GM23338 (cell line): Measurements from ENCODE around the gene CIAO2A. TPM values are rescaled to one million over a fixed set of nuclear protein-coding genes. Genes with fewer than 3 reads are reported as not detected.

Experiments used
- ATAC-seq: fragments of 200-7000 bp; cut with Tn5 transposase; 3 replicates; pipeline ENCODE4 v1.9.1; 2020
- DNase-seq: peaks from one replicate; pipeline ENCODE4 v3.0.0-alpha.2; 2015; ENCODE audit warnings: low spot score
- H2AFZ ChIP-seq: fragments of 200-600 bp; sonication (generic); 2 replicates; pipeline ENCODE4 v1.8.0; 2016; ENCODE audit warnings: antibody characterized with exemption, mild to moderate bottlenecking, moderate library complexity
- H3F3A ChIP-seq: fragments of 200-600 bp; sonication (generic); replicated peaks from 2 replicates; pipeline ENCODE4 v1.8.0; 2017; ENCODE audit warnings: antibody characterized with exemption, mixed run types, low read depth
- H3K27ac ChIP-seq: fragments of 200-600 bp; sonication (generic); 2 replicates; pipeline ENCODE4 v1.6.1; 2016; ENCODE audit warnings: low read depth
- H3K27me3 ChIP-seq: fragments of 200-600 bp; sonication (generic); 2 replicates; pipeline ENCODE4 v1.8.0; 2016; ENCODE audit warnings: mild to moderate bottlenecking, mixed run types, moderate library complexity; ENCODE audit not compliant: insufficient read depth
- H3K36me3 ChIP-seq: fragments of 200-600 bp; sonication (generic); 2 replicates; pipeline ENCODE4 v1.8.0; 2016; ENCODE audit warnings: mild to moderate bottlenecking; ENCODE audit not compliant: insufficient read depth
- H3K4me1 ChIP-seq: fragments of 200-600 bp; sonication (generic); 2 replicates; pipeline ENCODE4 v1.8.0; 2016; ENCODE audit warnings: mild to moderate bottlenecking, moderate library complexity; ENCODE audit not compliant: insufficient read depth
- H3K4me2 ChIP-seq: fragments of 200-600 bp; sonication (generic); 2 replicates; pipeline ENCODE4 v1.7.1; 2017; ENCODE audit warnings: mixed run types
- H3K4me3 ChIP-seq: fragments of 200-600 bp; sonication (generic); 2 replicates; pipeline ENCODE4 v1.6.1; 2016; ENCODE audit warnings: mixed run types
- H3K79me2 ChIP-seq: fragments of 200-600 bp; sonication (generic); replicated peaks from 2 replicates; pipeline ENCODE4 v1.8.0; 2017; ENCODE audit warnings: mild to moderate bottlenecking; ENCODE audit not compliant: insufficient read depth
- H3K9me2 ChIP-seq: fragments of 200-600 bp; sonication (generic); 2 replicates; pipeline ENCODE4 v1.8.0; 2017; ENCODE audit not compliant: insufficient read depth
- H4K20me1 ChIP-seq: fragments of 200-600 bp; sonication (generic); replicated peaks from 2 replicates; pipeline ENCODE4 v1.8.0; 2017; ENCODE audit warnings: mild to moderate bottlenecking; ENCODE audit not compliant: insufficient read depth
- H3K27ac Mint-ChIP-seq: 2 replicates; pipeline ENCODE4 v1.8.0; 2020; ENCODE audit warnings: inconsistent platforms, mild to moderate bottlenecking, moderate library complexity, mixed read lengths
- H3K27me3 Mint-ChIP-seq: 3 replicates; pipeline ENCODE4 v1.8.0; 2022; ENCODE audit warnings: low read depth, mild to moderate bottlenecking, moderate library complexity, mixed read lengths, inconsistent platforms; ENCODE audit not compliant: insufficient read depth, poor library complexity
- H3K36me3 Mint-ChIP-seq: 3 replicates; pipeline ENCODE4 v1.8.0; 2021; ENCODE audit warnings: low read depth, mild to moderate bottlenecking, inconsistent platforms, moderate library complexity, mixed read lengths
- H3K4me1 Mint-ChIP-seq: 3 replicates; pipeline ENCODE4 v1.8.0; 2020; ENCODE audit warnings: mild to moderate bottlenecking, inconsistent platforms, mixed read lengths
- H3K4me3 Mint-ChIP-seq: 3 replicates; pipeline ENCODE4 v1.8.0; 2021; ENCODE audit warnings: moderate library complexity, mild to moderate bottlenecking, inconsistent platforms, mixed read lengths
- H3K9me3 Mint-ChIP-seq: 3 replicates; pipeline ENCODE4 v1.8.0; 2020; ENCODE audit warnings: moderate library complexity, mild to moderate bottlenecking, inconsistent platforms, mixed read lengths
- CREB1 ChIP-seq: fragments of 250-450 bp; sonication (Bioruptor Pico); IDR thresholded peaks from 2 replicates; pipeline ENCODE4 v1.5.0; 2020; ENCODE audit warnings: low read depth, mild to moderate bottlenecking, moderate library complexity
- CTCF ChIP-seq, 2 experiments: fragments of 200-600 bp in 1 of 2; sonication (generic) in 1 of 2; conservative IDR thresholded peaks; 2 replicates each; pipeline versions ENCODE4 v1.5.1 to v1.6.1; 2016 to 2017; ENCODE audit warnings: antibody characterized with exemption in 2 of 2, low read depth in 2 of 2, mild to moderate bottlenecking in 2 of 2, moderate library complexity in 1 of 2
- ETS1 ChIP-seq: IDR thresholded peaks from 2 replicates; pipeline ENCODE4 v1.6.1; 2016; ENCODE audit warnings: antibody characterized with exemption
- POLR2AphosphoS5 ChIP-seq: IDR thresholded peaks from 2 replicates; pipeline ENCODE4 v1.6.1; 2016; ENCODE audit warnings: antibody characterized with exemption, low read depth
- STAT1 ChIP-seq: IDR thresholded peaks from one replicate; pipeline ENCODE4 v1.6.1; 2016; ENCODE audit warnings: antibody characterized with exemption; ENCODE audit not compliant: unreplicated experiment
- ZNF114 ChIP-seq: fragments of 250-450 bp; sonication (Bioruptor Pico); IDR thresholded peaks from 2 replicates; pipeline ENCODE4 v1.5.0; 2020; ENCODE audit warnings: mild to moderate bottlenecking, moderate library complexity
- polyA plus RNA-seq: library from polyadenylated mRNA; unstranded; fragments of >200 nt; fragmentation: Nextera tagmentation; extraction: Ambion mirVana; gene quantifications from 2 replicates; pipeline ENCODE4 v1.2.1, GENCODE V29; 2016
- total RNA-seq: library from RNA; depleted of rRNA; stranded (reverse); fragments of >200 nt; shearing (Covaris generic); gene quantifications from 2 replicates; pipeline ENCODE4 v1.2.3, GENCODE V29; 2014

CIAO2A gene
- total and polyA plus RNA-seq, 2 experiments from 2014 or later: 132 to 318 TPM

DNA sequence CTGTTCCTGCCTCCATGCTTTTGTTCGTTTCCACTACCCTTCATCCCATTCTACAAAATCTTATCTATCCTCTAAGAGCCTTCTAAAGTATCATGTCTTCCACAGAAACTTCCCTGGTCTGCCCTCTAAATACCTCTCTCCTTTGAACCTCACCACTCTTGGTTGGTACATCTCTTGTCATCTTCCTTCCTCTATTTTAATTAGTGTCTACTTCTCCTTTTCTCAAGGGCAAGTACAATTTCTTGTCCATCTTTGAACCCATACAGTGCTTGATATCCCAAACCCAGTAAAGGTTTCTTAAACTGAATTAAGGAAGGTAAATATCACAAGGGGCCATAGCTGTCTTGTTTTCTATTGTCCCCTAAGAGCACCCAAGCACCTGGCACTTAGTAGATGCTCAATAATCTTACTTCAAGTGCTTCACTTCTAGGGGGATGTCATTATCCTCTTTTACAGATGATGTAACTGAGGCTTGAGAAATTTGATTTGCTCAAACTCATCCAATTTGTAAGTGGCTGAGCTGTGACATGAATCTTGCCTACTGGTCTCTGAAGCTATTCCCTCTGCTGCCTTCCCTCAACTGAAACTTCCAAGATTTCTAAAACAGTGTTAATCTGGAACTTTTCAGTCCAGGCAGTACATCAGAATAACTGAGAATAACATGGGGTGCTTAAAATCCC, 44.7 kb downstream of the CIAO2A start:
- H3K27ac ChIP-seq: no peak overlapping the region
- peaks cover 9% of the 10 kb centered on the region for H3K4me1 Mint-ChIP-seq
- no peaks in the 10 kb centered on the region for H4K20me1 ChIP-seq
- H3K36me3 ChIP-seq: no peaks in the 10 kb centered on the region
- no peaks in the 10 kb centered on the region for H3K9me2 ChIP-seq
- no peak overlapping the region for H3K4me3 Mint-ChIP-seq
- H2AFZ ChIP-seq: no peak overlapping the region
- H3K4me2 ChIP-seq: no peak overlapping the region
- ATAC-seq (no peak), DNase-seq (no peak)
- no peak overlapping the region for H3K4me3 ChIP-seq
- no peak overlapping the region for H3K27ac Mint-ChIP-seq
- H3K9me3 Mint-ChIP-seq: no peaks in the 10 kb centered on the region
- peaks cover 9% of the 10 kb centered on the region; the same call in 1 of the 2 replicates for H3K4me1 ChIP-seq
- H3K27me3 ChIP-seq: peaks cover 37% of the 10 kb centered on the region
- no peaks in the 10 kb centered on the region for H3F3A ChIP-seq
- TF ChIP-seq POLR2AphosphoS5 (no peak), ETS1 (no peak)
- no peaks in the 10 kb centered on the region for H3K36me3 Mint-ChIP-seq
- H3K27me3 Mint-ChIP-seq: peaks cover 30% of the 10 kb centered on the region
- H3K79me2 ChIP-seq: no peaks in the 10 kb centered on the region

- no peaks in the 10 kb centered on the region for H3K36me3 ChIP-seq
- no peaks in the 10 kb centered on the region for H3K36me3 Mint-ChIP-seq
- peak within 1 kb of the TSS; percentile 99 for H2AFZ ChIP-seq
- no peaks in the 10 kb centered on the region for H3K9me3 Mint-ChIP-seq
- peak; percentile 89 for ATAC-seq
- H3K4me1 Mint-ChIP-seq: peaks cover 9% of the 10 kb centered on the region
- peaks cover 28% of the 10 kb centered on the region for H3K27me3 Mint-ChIP-seq
- peaks cover 9% of the 10 kb centered on the region; the same call in 1 of the 2 replicates for H3K4me1 ChIP-seq
- TF ChIP-seq ZNF114 (CRISPR knock-in tag): no peak
- TF ChIP-seq STAT1: no peak
- TF ChIP-seq CTCF (conservative IDR thresholded peaks at IDR 0.05; ENCODE audit: low read depth in 2 of 2): peak; percentile 60 to 69
- TF ChIP-seq CREB1 (CRISPR knock-in tag): 0 out of 2 replicates have a peak, but pooled peaks have one; percentile 4
- H3K79me2 ChIP-seq: no peaks in the 10 kb centered on the region
- no peaks in the 10 kb centered on the region for H3F3A ChIP-seq
- H3K27ac ChIP-seq: no peak within 1 kb of the TSS
- peak; percentile 85 for DNase-seq
- peak within 1 kb of the TSS; percentile 78 for H3K4me3 Mint-ChIP-seq
- peak within 1 kb of the TSS; percentile 76 for H3K4me3 ChIP-seq
- no peak within 1 kb of the TSS for H3K27ac Mint-ChIP-seq
- H3K4me2 ChIP-seq: peak within 1 kb of the TSS; percentile 93
- no peaks in the 10 kb centered on the region for H4K20me1 ChIP-seq
- no peaks in the 10 kb centered on the region for H3K9me2 ChIP-seq
- peaks cover 38% of the 10 kb centered on the region for H3K27me3 ChIP-seq
Observed at GRCh38 chr15:64046421-64047153, 47.1 kb downstream of the CIAO2A start, which contains the start of gene DAPK2. Gene DAPK2 (minus strand): TSS chr15:64046485. CDS start chr15:64040261, 6,224 bp downstream.
